WTC11 (cell line): ENCODE measurements around the gene GFOD1. TPM values are rescaled to one million over a fixed set of nuclear protein-coding genes. Genes with fewer than 3 reads are reported as not detected.

ENCODE experiments used
- ATAC-seq: fragments of 200-7000 bp; cut with Tn5 transposase; 2 replicates; pipeline ENCODE4 v1.10.0; 2021; ENCODE audit warnings: mild to moderate bottlenecking, moderate library complexity
- CTCF ChIA-PET: fragments of 300-600 bp; sonication (Branson Sonifier 250); formaldehyde crosslinking; loops from one replicate; lab custom pipeline; 2021; ENCODE audit warnings: antibody characterized with exemption; lab: Charles Lee
- POLR2A ChIA-PET: fragments of 350-600 bp; sonication (Branson Sonifier 250); formaldehyde crosslinking; loops from one replicate; lab custom pipeline; 2021; ENCODE audit warnings: antibody characterized with exemption; lab: Charles Lee
- DNase-seq: peaks from one replicate; pipeline ENCODE4 v3.0.0; 2021; ENCODE audit warnings: low spot score
- H3K27ac Mint-ChIP-seq: 2 replicates; pipeline ENCODE4 v1.8.0; 2021; ENCODE audit warnings: mixed read lengths
- H3K27me3 Mint-ChIP-seq: 2 replicates; pipeline ENCODE4 v1.8.0; 2021; ENCODE audit warnings: low read depth, mild to moderate bottlenecking, moderate library complexity, mixed read lengths
- H3K36me3 Mint-ChIP-seq: 2 replicates; pipeline ENCODE4 v1.8.0; 2021; ENCODE audit warnings: mixed read lengths
- H3K4me1 Mint-ChIP-seq: 2 replicates; pipeline ENCODE4 v1.8.0; 2022; ENCODE audit warnings: mixed read lengths
- H3K4me3 Mint-ChIP-seq: 2 replicates; pipeline ENCODE4 v1.8.0; 2021; ENCODE audit warnings: mild to moderate bottlenecking, moderate library complexity, mixed read lengths
- H3K9me3 Mint-ChIP-seq: 2 replicates; pipeline ENCODE4 v1.8.0; 2021; ENCODE audit warnings: mixed read lengths
- ATF1 ChIP-seq: sonication (generic); formaldehyde crosslinking; IDR thresholded peaks from 2 replicates; pipeline ENCODE4 v1.8.1; 2023; ENCODE audit warnings: mild to moderate bottlenecking, moderate library complexity, missing genetic modification reagents
- ELF4 ChIP-seq: sonication (generic); formaldehyde crosslinking; IDR thresholded peaks from 2 replicates; pipeline ENCODE4 v1.8.1; 2022; ENCODE audit warnings: low read depth, mild to moderate bottlenecking, moderate library complexity, missing genetic modification reagents
- GRHL2 ChIP-seq: fragments of 250-450 bp; sonication (Bioruptor Pico); IDR thresholded peaks from 2 replicates; pipeline ENCODE4 v1.8.0; 2022; ENCODE audit warnings: mild to moderate bottlenecking, moderate library complexity; ENCODE audit not compliant: insufficient replicate concordance, severe bottlenecking
- IRF2 ChIP-seq: sonication (generic); formaldehyde crosslinking; IDR thresholded peaks from 2 replicates; pipeline ENCODE4 v1.8.0; 2022; ENCODE audit warnings: low read depth, missing genetic modification reagents, borderline replicate concordance
- JAZF1 ChIP-seq: fragments of 250-450 bp; sonication (Bioruptor Pico); IDR thresholded peaks from 2 replicates; pipeline ENCODE4 v1.9.0; 2021; ENCODE audit warnings: moderate library complexity, mild to moderate bottlenecking, inconsistent platforms
- NFATC4 ChIP-seq: fragments of 250-450 bp; sonication (Bioruptor Pico); IDR thresholded peaks from 2 replicates; pipeline ENCODE4 v1.9.0; 2021; ENCODE audit warnings: mild to moderate bottlenecking
- NFYB ChIP-seq: sonication (generic); formaldehyde crosslinking; conservative IDR thresholded peaks from 2 replicates; pipeline ENCODE4 v1.8.0; 2022; ENCODE audit warnings: low read depth, missing genetic modification reagents
- RORB ChIP-seq: fragments of 250-450 bp; sonication (Bioruptor Pico); IDR thresholded peaks from 2 replicates; pipeline ENCODE4 v1.9.0; 2021; ENCODE audit warnings: mild to moderate bottlenecking
- TEAD4 ChIP-seq: sonication (generic); formaldehyde crosslinking; IDR thresholded peaks from 2 replicates; pipeline ENCODE4 v1.8.0; 2022; ENCODE audit warnings: mild to moderate bottlenecking, missing genetic modification reagents
- TP53 ChIP-seq: sonication (generic); formaldehyde crosslinking; IDR thresholded peaks from 2 replicates; pipeline ENCODE4 v1.8.1; 2023; ENCODE audit warnings: mild to moderate bottlenecking, missing genetic modification reagents
- ZBTB21 ChIP-seq: sonication (generic); formaldehyde crosslinking; IDR thresholded peaks from 2 replicates; pipeline ENCODE4 v1.8.1; 2023; ENCODE audit warnings: mild to moderate bottlenecking, missing genetic modification reagents, borderline replicate concordance
- ZNF219 ChIP-seq: sonication (generic); formaldehyde crosslinking; IDR thresholded peaks from 2 replicates; pipeline ENCODE4 v1.8.0; 2023; ENCODE audit warnings: missing genetic modification reagents, mild to moderate bottlenecking, borderline replicate concordance
- ZNF416 ChIP-seq: fragments of 250-450 bp; sonication (Bioruptor Pico); IDR thresholded peaks from 2 replicates; pipeline ENCODE4 v1.9.0; 2021; ENCODE audit warnings: mild to moderate bottlenecking, inconsistent platforms
- total RNA-seq: library from RNA; stranded (reverse); gene quantifications from 3 replicates; pipeline ENCODE4 v1.2.3, GENCODE V29; 2021
- TF ChIP-seq, protein P1 (sequence below): sonication (generic); formaldehyde crosslinking; IDR thresholded peaks from 2 replicates; pipeline ENCODE4 v1.8.1; 2022; ENCODE audit warnings: low read depth, mild to moderate bottlenecking, moderate library complexity, missing genetic modification reagents, borderline replicate concordance
- TF ChIP-seq, protein P2 (sequence below): sonication (generic); formaldehyde crosslinking; IDR thresholded peaks from 2 replicates; pipeline ENCODE4 v1.8.1; 2023; ENCODE audit warnings: mild to moderate bottlenecking, moderate library complexity, missing genetic modification reagents
- TF ChIP-seq, protein P3 (sequence below): sonication (generic); formaldehyde crosslinking; IDR thresholded peaks from 2 replicates; pipeline ENCODE4 v1.8.1; 2022; ENCODE audit warnings: missing genetic modification reagents, borderline replicate concordance
- TF ChIP-seq, protein P4 (sequence below): sonication (generic); formaldehyde crosslinking; IDR thresholded peaks from 2 replicates; pipeline ENCODE4 v1.8.1; 2022; ENCODE audit warnings: mild to moderate bottlenecking, missing genetic modification reagents, moderate library complexity, borderline replicate concordance
- TF ChIP-seq, protein P5 (sequence below): sonication (generic); formaldehyde crosslinking; IDR thresholded peaks from 2 replicates; pipeline ENCODE4 v1.8.1; 2023; ENCODE audit warnings: mild to moderate bottlenecking, missing genetic modification reagents
- TF ChIP-seq, protein P6 (sequence below): sonication (generic); formaldehyde crosslinking; IDR thresholded peaks from 2 replicates; pipeline ENCODE4 v1.8.0; 2023; ENCODE audit warnings: mild to moderate bottlenecking, missing genetic modification reagents
- TF ChIP-seq, protein P7 (sequence below): sonication (generic); formaldehyde crosslinking; IDR thresholded peaks from 2 replicates; pipeline ENCODE4 v1.8.0; 2023; ENCODE audit warnings: missing genetic modification reagents, mild to moderate bottlenecking, borderline replicate concordance

The GFOD1 gene
- total RNA-seq, 1 experiment from 2014 or later = 8.5 TPM

DNA sequence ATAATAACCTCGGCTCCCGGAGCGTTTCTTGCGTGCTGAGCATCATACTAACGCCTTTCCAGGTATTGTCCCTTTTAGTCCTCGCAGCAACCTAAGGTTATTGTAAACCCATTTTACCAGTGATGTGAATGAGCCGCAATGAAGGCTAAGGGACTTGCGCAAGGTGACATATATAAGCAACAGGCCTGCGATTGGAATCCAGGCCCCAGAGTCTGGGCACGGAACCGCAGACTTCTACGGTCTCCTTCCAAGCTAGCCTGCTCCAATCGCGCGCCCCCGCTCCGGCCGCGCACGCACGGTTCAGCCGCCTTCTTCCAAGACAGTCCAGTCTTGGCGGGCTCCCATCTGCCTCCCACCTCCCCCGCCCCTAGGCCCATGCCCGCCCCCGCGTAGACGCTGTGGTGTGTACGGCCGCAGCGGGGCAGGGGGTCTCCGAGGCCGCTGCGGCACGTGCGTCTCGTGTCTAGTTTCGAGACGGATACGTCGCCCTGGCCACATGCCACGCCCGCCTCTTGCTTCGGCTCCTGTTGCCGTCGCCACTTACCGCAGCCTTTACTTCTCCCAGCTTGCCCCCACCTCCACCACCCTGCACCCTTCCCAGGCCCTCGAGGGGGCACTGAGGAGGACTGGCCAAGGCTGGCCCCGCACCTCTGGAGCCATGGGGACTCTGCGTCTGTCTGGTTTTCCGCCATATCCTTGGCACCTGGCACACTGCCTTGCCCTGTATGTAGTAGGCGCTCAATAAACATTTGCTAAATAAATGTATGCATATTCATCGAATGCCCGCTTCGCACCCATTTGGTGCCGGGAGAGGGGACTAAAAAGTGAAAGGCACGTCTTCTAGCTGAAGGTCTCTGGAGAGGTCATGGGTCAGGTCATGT, 855 bp upstream of the GFOD1 start (continued):
- TF ChIP-seq, protein P1, sequence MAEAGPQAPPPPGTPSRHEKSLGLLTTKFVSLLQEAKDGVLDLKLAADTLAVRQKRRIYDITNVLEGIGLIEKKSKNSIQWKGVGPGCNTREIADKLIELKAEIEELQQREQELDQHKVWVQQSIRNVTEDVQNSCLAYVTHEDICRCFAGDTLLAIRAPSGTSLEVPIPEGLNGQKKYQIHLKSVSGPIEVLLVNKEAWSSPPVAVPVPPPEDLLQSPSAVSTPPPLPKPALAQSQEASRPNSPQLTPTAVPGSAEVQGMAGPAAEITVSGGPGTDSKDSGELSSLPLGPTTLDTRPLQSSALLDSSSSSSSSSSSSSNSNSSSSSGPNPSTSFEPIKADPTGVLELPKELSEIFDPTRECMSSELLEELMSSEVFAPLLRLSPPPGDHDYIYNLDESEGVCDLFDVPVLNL (CRISPR knock-in tag) = no peak
- TF ChIP-seq, protein P2, sequence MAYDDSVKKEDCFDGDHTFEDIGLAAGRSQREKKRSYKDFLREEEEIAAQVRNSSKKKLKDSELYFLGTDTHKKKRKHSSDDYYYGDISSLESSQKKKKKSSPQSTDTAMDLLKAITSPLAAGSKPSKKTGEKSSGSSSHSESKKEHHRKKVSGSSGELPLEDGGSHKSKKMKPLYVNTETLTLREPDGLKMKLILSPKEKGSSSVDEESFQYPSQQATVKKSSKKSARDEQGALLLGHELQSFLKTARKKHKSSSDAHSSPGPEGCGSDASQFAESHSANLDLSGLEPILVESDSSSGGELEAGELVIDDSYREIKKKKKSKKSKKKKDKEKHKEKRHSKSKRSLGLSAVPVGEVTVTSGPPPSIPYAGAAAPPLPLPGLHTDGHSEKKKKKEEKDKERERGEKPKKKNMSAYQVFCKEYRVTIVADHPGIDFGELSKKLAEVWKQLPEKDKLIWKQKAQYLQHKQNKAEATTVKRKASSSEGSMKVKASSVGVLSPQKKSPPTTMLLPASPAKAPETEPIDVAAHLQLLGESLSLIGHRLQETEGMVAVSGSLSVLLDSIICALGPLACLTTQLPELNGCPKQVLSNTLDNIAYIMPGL = no peak
- TF ChIP-seq ELF4 (CRISPR knock-in tag) (no peak), RORB (CRISPR knock-in tag) (no peak), GRHL2 (CRISPR knock-in tag) (no peak), ZBTB21 (no peak), TEAD4 (CRISPR knock-in tag) (no peak), JAZF1 (CRISPR knock-in tag) (no peak), NFYB (CRISPR knock-in tag) (no peak), ZNF219 (CRISPR knock-in tag) (no peak), IRF2 (no peak)
- TF ChIP-seq, protein P3, sequence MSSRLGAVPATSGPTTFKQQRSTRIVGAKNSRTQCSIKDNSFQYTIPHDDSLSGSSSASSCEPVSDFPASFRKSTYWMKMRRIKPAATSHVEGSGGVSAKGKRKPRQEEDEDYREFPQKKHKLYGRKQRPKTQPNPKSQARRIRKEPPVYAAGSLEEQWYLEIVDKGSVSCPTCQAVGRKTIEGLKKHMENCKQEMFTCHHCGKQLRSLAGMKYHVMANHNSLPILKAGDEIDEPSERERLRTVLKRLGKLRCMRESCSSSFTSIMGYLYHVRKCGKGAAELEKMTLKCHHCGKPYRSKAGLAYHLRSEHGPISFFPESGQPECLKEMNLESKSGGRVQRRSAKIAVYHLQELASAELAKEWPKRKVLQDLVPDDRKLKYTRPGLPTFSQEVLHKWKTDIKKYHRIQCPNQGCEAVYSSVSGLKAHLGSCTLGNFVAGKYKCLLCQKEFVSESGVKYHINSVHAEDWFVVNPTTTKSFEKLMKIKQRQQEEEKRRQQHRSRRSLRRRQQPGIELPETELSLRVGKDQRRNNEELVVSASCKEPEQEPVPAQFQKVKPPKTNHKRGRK (CRISPR knock-in tag) = no peak
- TF ChIP-seq, protein P4, sequence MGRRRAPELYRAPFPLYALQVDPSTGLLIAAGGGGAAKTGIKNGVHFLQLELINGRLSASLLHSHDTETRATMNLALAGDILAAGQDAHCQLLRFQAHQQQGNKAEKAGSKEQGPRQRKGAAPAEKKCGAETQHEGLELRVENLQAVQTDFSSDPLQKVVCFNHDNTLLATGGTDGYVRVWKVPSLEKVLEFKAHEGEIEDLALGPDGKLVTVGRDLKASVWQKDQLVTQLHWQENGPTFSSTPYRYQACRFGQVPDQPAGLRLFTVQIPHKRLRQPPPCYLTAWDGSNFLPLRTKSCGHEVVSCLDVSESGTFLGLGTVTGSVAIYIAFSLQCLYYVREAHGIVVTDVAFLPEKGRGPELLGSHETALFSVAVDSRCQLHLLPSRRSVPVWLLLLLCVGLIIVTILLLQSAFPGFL (CRISPR knock-in tag) = no peak
- TF ChIP-seq, protein P5, sequence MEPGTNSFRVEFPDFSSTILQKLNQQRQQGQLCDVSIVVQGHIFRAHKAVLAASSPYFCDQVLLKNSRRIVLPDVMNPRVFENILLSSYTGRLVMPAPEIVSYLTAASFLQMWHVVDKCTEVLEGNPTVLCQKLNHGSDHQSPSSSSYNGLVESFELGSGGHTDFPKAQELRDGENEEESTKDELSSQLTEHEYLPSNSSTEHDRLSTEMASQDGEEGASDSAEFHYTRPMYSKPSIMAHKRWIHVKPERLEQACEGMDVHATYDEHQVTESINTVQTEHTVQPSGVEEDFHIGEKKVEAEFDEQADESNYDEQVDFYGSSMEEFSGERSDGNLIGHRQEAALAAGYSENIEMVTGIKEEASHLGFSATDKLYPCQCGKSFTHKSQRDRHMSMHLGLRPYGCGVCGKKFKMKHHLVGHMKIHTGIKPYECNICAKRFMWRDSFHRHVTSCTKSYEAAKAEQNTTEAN (CRISPR knock-in tag) = peak; percentile 35; the same call in 1 of the 2 replicates

DNA sequence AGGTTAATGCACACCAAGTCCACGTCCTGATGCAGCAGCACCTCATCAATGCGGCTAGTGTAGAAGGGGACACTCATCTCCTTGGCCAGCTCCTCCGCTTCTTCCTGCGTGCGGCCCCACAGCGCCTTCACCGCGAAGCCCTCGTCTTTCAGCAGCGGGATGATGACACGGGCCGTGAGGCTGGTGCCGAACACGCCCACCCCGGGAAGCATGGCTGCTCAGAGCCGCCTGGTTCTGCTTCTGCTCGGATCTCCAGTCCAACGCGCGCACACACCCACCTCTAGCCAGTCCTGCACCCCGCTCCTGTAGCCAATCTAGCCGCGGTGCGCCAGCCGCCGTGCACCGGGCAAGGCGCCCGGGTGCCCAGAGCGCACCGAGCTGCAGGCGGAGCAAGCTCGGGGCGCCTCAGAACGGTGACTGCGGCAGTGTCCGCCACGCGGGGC, 700 bp downstream of the GFOD1 start:
- ChIA-PET CTCF (interaction anchor here (0.5 to 3.9 kb wide), 18 partner anchors 25 to 283 kb away, joined by 3 to 32 read pairs (median 4); partner anchors contain the start of genes NOL7, SIRT5 and TBC1D7), POLR2A (interaction anchor here (0.6 to 3.0 kb wide), 6 partner anchors 10 to 135 kb away, joined by 3 to 18 read pairs (median 4); partner anchors contain the start of genes NOL7 and SIRT5)
- Mint-ChIP-seq H3K36me3 (no peaks in the 10 kb centered on the region), H3K4me3 (peak overlapping the region; percentile 93), H3K9me3 (no peaks in the 10 kb centered on the region), H3K4me1 (peaks cover 24% of the 10 kb centered on the region), H3K27ac (no peak overlapping the region), H3K27me3 (peaks cover 66% of the 10 kb centered on the region)
- ATAC-seq (peak; percentile 12), DNase-seq (peak; percentile 62)
- TF ChIP-seq, protein P6, sequence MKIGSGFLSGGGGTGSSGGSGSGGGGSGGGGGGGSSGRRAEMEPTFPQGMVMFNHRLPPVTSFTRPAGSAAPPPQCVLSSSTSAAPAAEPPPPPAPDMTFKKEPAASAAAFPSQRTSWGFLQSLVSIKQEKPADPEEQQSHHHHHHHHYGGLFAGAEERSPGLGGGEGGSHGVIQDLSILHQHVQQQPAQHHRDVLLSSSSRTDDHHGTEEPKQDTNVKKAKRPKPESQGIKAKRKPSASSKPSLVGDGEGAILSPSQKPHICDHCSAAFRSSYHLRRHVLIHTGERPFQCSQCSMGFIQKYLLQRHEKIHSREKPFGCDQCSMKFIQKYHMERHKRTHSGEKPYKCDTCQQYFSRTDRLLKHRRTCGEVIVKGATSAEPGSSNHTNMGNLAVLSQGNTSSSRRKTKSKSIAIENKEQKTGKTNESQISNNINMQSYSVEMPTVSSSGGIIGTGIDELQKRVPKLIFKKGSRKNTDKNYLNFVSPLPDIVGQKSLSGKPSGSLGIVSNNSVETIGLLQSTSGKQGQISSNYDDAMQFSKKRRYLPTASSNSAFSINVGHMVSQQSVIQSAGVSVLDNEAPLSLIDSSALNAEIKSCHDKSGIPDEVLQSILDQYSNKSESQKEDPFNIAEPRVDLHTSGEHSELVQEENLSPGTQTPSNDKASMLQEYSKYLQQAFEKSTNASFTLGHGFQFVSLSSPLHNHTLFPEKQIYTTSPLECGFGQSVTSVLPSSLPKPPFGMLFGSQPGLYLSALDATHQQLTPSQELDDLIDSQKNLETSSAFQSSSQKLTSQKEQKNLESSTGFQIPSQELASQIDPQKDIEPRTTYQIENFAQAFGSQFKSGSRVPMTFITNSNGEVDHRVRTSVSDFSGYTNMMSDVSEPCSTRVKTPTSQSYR (CRISPR knock-in tag) = no peak
- TF ChIP-seq NFATC4 (CRISPR knock-in tag) = no peak
- no peak for TF ChIP-seq ZNF416
- TF ChIP-seq, protein P7, sequence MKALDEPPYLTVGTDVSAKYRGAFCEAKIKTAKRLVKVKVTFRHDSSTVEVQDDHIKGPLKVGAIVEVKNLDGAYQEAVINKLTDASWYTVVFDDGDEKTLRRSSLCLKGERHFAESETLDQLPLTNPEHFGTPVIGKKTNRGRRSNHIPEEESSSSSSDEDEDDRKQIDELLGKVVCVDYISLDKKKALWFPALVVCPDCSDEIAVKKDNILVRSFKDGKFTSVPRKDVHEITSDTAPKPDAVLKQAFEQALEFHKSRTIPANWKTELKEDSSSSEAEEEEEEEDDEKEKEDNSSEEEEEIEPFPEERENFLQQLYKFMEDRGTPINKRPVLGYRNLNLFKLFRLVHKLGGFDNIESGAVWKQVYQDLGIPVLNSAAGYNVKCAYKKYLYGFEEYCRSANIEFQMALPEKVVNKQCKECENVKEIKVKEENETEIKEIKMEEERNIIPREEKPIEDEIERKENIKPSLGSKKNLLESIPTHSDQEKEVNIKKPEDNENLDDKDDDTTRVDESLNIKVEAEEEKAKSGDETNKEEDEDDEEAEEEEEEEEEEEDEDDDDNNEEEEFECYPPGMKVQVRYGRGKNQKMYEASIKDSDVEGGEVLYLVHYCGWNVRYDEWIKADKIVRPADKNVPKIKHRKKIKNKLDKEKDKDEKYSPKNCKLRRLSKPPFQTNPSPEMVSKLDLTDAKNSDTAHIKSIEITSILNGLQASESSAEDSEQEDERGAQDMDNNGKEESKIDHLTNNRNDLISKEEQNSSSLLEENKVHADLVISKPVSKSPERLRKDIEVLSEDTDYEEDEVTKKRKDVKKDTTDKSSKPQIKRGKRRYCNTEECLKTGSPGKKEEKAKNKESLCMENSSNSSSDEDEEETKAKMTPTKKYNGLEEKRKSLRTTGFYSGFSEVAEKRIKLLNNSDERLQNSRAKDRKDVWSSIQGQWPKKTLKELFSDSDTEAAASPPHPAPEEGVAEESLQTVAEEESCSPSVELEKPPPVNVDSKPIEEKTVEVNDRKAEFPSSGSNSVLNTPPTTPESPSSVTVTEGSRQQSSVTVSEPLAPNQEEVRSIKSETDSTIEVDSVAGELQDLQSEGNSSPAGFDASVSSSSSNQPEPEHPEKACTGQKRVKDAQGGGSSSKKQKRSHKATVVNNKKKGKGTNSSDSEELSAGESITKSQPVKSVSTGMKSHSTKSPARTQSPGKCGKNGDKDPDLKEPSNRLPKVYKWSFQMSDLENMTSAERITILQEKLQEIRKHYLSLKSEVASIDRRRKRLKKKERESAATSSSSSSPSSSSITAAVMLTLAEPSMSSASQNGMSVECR (CRISPR knock-in tag) = 0 out of 2 replicates have a peak, but pooled peaks have one; percentile 6
- TF ChIP-seq ATF1 (CRISPR knock-in tag) = no peak
- TF ChIP-seq TP53 (CRISPR knock-in tag) = no peak
